HepG2 (cell line): ENCODE data around the gene FUT3. TPM values are rescaled to one million over a fixed set of nuclear protein-coding genes. Genes with fewer than 3 reads are reported as not detected.

ENCODE experiments used
- CBFB ChIP-seq: sonication (generic); formaldehyde crosslinking; IDR thresholded peaks from 2 replicates; pipeline ENCODE4 v1.4.0; 2020; ENCODE audit warnings: missing genetic modification reagents
- EP300 ChIP-seq, 3 experiments: sonication (generic) in 1 of 3; formaldehyde crosslinking in 1 of 3; IDR thresholded peaks; 2 replicates each; pipeline versions ENCODE4 v1.5.1 to v1.6.1; 2011 to 2020; ENCODE audit warnings: low read depth in 2 of 3, low read length in 2 of 3, borderline replicate concordance in 1 of 3, improper control_type of control experiment in 1 of 3, mild to moderate bottlenecking in 1 of 3, missing genetic modification reagents in 1 of 3, moderate library complexity in 1 of 3
- FLYWCH1 ChIP-seq: sonication (generic); formaldehyde crosslinking; IDR thresholded peaks from 2 replicates; pipeline ENCODE4 v1.8.1; 2023; ENCODE audit warnings: mild to moderate bottlenecking, missing genetic modification reagents
- GATAD2A ChIP-seq: IDR thresholded peaks from 2 replicates; pipeline ENCODE4 v1.6.1; 2016
- HDAC2 ChIP-seq: sonication (generic); formaldehyde crosslinking; IDR thresholded peaks from 2 replicates; pipeline ENCODE4 v1.4.0; 2020; ENCODE audit warnings: missing genetic modification reagents
- KLF9 ChIP-seq: IDR thresholded peaks from 2 replicates; pipeline ENCODE4 v1.6.1; 2016; ENCODE audit warnings: low read depth
- NR2F2 ChIP-seq: IDR thresholded peaks from 2 replicates; pipeline ENCODE4 v1.6.1; 2012; ENCODE audit warnings: low read depth, inconsistent platforms, borderline replicate concordance
- PHF5A ChIP-seq: IDR thresholded peaks from one replicate; pipeline ENCODE4 v1.6.1; 2018; ENCODE audit warnings: low read depth, missing genetic modification reagents; ENCODE audit not compliant: unreplicated experiment
- PRDM4 ChIP-seq: sonication (generic); formaldehyde crosslinking; IDR thresholded peaks from 2 replicates; pipeline ENCODE4 v1.9.0; 2021; ENCODE audit warnings: missing genetic modification reagents, borderline replicate concordance
- PTBP1 ChIP-seq: fragments of 200-400 bp; formaldehyde crosslinking; IDR thresholded peaks from 2 replicates; pipeline ENCODE4 v1.6.1; 2018; ENCODE audit warnings: low read length, low read depth; ENCODE audit not compliant: poor library complexity, severe bottlenecking
- REL ChIP-seq: sonication (generic); formaldehyde crosslinking; conservative IDR thresholded peaks from 2 replicates; pipeline ENCODE4 v1.8.0; 2022; ENCODE audit warnings: mild to moderate bottlenecking, missing genetic modification reagents, moderate library complexity
- SMARCC2 ChIP-seq: fragments of 450-650 bp; IDR thresholded peaks from 2 replicates; pipeline ENCODE4 v1.6.1; 2017; ENCODE audit warnings: antibody characterized with exemption, mild to moderate bottlenecking
- TCF7L2 ChIP-seq: IDR thresholded peaks from 2 replicates; pipeline ENCODE4 v1.6.1; 2011; ENCODE audit warnings: mild to moderate bottlenecking, low read depth, low read length, moderate library complexity
- ZBTB21 ChIP-seq: sonication (generic); formaldehyde crosslinking; IDR thresholded peaks from 2 replicates; pipeline ENCODE4 v1.4.0; 2020; ENCODE audit warnings: missing genetic modification reagents
- ZBTB7B ChIP-seq: sonication (generic); formaldehyde crosslinking; IDR thresholded peaks from 2 replicates; pipeline ENCODE4 v1.4.0; 2020; ENCODE audit warnings: missing genetic modification reagents
- ZEB1 ChIP-seq: IDR thresholded peaks from 2 replicates; pipeline ENCODE4 v1.6.1; 2012; ENCODE audit warnings: mild to moderate bottlenecking, low read depth, inconsistent platforms; ENCODE audit not compliant: insufficient replicate concordance
- ZKSCAN1 ChIP-seq: fragments of 150-350 bp; IDR thresholded peaks from 2 replicates; pipeline ENCODE4 v1.6.1; 2014; ENCODE audit warnings: low read length
- ZNF136 ChIP-seq: sonication (generic); formaldehyde crosslinking; IDR thresholded peaks from 2 replicates; pipeline ENCODE4 v1.8.1; 2022; ENCODE audit warnings: low read depth, mild to moderate bottlenecking, moderate library complexity, missing genetic modification reagents
- ZNF431 ChIP-seq: sonication (generic); formaldehyde crosslinking; IDR thresholded peaks from 2 replicates; pipeline ENCODE4 v1.9.0; 2022; ENCODE audit warnings: missing genetic modification reagents, low read depth, mild to moderate bottlenecking, borderline replicate concordance
- ZNF44 ChIP-seq: sonication (generic); formaldehyde crosslinking; IDR thresholded peaks from 2 replicates; pipeline ENCODE4 v1.5.1; 2020; ENCODE audit warnings: mild to moderate bottlenecking, missing genetic modification reagents
- ZNF441 ChIP-seq: sonication (generic); formaldehyde crosslinking; IDR thresholded peaks from 2 replicates; pipeline ENCODE4 v1.7.0; 2021; ENCODE audit warnings: missing genetic modification reagents, borderline replicate concordance
- ZNF460 ChIP-seq: sonication (generic); formaldehyde crosslinking; IDR thresholded peaks from 2 replicates; pipeline ENCODE4 v1.5.1; 2020; ENCODE audit warnings: missing genetic modification reagents, mild to moderate bottlenecking, borderline replicate concordance
- ZNF597 ChIP-seq: sonication (generic); formaldehyde crosslinking; IDR thresholded peaks from 2 replicates; pipeline ENCODE4 v1.5.0; 2020; ENCODE audit warnings: missing genetic modification reagents
- polyA plus RNA-seq, 8 experiments: library from polyadenylated mRNA; depleted of rRNA in 3 of 8; stranded (reverse) in 7 of 8; unstranded in 1 of 8; fragments of >200 nt; fragmentation: Illumina TruSeq in 4 of 8; extraction: Trizol in 4 of 8; gene quantifications; 2 replicates each; pipeline versions ENCODE4 v1.2.1 to v1.2.3, GENCODE V29; 2011 to 2016; ENCODE audit warnings: low read depth in 4 of 8, missing spikeins in 1 of 8, mixed read lengths in 1 of 8; ENCODE audit not compliant: insufficient read depth in 1 of 8
- total RNA-seq, 5 experiments: library from RNA; depleted of rRNA; stranded (reverse); fragments of >200 nt; fragmentation: Illumina TruSeq; extraction: Trizol; gene quantifications; 2 replicates each; pipeline ENCODE4 v1.2.3, GENCODE V29; 2016; ENCODE audit warnings: low read depth in 1 of 5

The FUT3 gene
- total and polyA plus RNA-seq, 2 of the 13 experiments (the other 11 are each of a cell fraction or from before 2014, with no cell fraction given) = 0.53 to 1.1 TPM

GRCh38 chr19:5838353-5839064 lies 12.7 kb downstream of the FUT3 start (continued):
- no peak for TF ChIP-seq NR2F2
- peak; percentile 86 for TF ChIP-seq ZEB1
- no peak for TF ChIP-seq ZKSCAN1
- no peak for TF ChIP-seq ZNF597
- peak; percentile 50; the same call in 1 of the 2 replicates for TF ChIP-seq ZNF136 (CRISPR knock-in tag)
- TF ChIP-seq PHF5A (CRISPR knock-in tag) = no peak
- no peak for TF ChIP-seq ZBTB21 (CRISPR knock-in tag)
- TF ChIP-seq HDAC2 (CRISPR knock-in tag) = no peak
- TF ChIP-seq PRDM4 = no peak
- no peak for TF ChIP-seq ZNF44 (CRISPR knock-in tag)
- TF ChIP-seq TCF7L2 = no peak
- TF ChIP-seq GATAD2A (CRISPR knock-in tag) = no peak; the same call in 1 of the 2 replicates
- no peak for TF ChIP-seq PTBP1
- no peak for TF ChIP-seq SMARCC2
- TF ChIP-seq ZNF441 (CRISPR knock-in tag) = no peak; the same call in 1 of the 2 replicates
- no peak for TF ChIP-seq KLF9
- no peak for TF ChIP-seq REL (CRISPR knock-in tag)
- TF ChIP-seq FLYWCH1 (CRISPR knock-in tag) = 0 out of 2 replicates have a peak, but pooled peaks have one; percentile 69
- no peak for TF ChIP-seq EP300 (IDR thresholded peaks at IDR 0.05; ENCODE audit: low read depth in 2 of 2, low read length in 2 of 2)
- TF ChIP-seq EP300 (CRISPR knock-in tag; IDR thresholded peaks at IDR 0.05; ENCODE audit: borderline replicate concordance) = no peak
- TF ChIP-seq ZNF431 (CRISPR knock-in tag) = 0 out of 2 replicates have a peak, but pooled peaks have one; percentile 14
- no peak for TF ChIP-seq CBFB (CRISPR knock-in tag)
- TF ChIP-seq ZNF460 (CRISPR knock-in tag) = no peak
- no peak; the same call in none of the 2 replicates for TF ChIP-seq ZBTB7B
